Liver (tissue), 9 donors: ENCODE results near the gene FOXN3. TPM values are rescaled to one million over a fixed set of nuclear protein-coding genes. Genes with fewer than 3 reads are reported as not detected.

ENCODE experiments used
- DNase-seq: peaks from one replicate; pipeline ENCODE4 v3.0.0-alpha.2; 2017; ENCODE audit warnings: low spot score
- H3K27ac ChIP-seq, 2 donors: one replicate each; pipeline ENCODE4 v1.7.0; 2013; ENCODE audit warnings: inconsistent platforms in 2 of 2, low read length in 2 of 2, control low read depth in 1 of 2, low read depth in 1 of 2, mild to moderate bottlenecking in 1 of 2
- H3K27me3 ChIP-seq, 4 donors: one replicate each; pipeline versions ENCODE4 v1.6.1 to v1.7.0; 2013; ENCODE audit warnings: low read length in 3 of 4, inconsistent platforms in 1 of 4, mild to moderate bottlenecking in 1 of 4, moderate library complexity in 1 of 4; ENCODE audit not compliant: control insufficient read depth in 4 of 4, insufficient read depth in 4 of 4
- H3K36me3 ChIP-seq, 4 donors: one replicate each; pipeline versions ENCODE4 v1.6.1 to v1.7.0; 2013; ENCODE audit warnings: low read length in 3 of 4, mild to moderate bottlenecking in 3 of 4, low read depth in 1 of 4, moderate library complexity in 1 of 4; ENCODE audit not compliant: control insufficient read depth in 4 of 4, insufficient read depth in 3 of 4
- H3K4me1 ChIP-seq, 4 donors: one replicate each; pipeline versions ENCODE4 v1.6.1 to v1.7.0; 2013; ENCODE audit warnings: low read length in 3 of 4, mild to moderate bottlenecking in 3 of 4, moderate library complexity in 1 of 4; ENCODE audit not compliant: control insufficient read depth in 4 of 4, insufficient read depth in 4 of 4
- H3K4me3 ChIP-seq, 3 donors: one replicate each; pipeline versions ENCODE4 v1.6.1 to v1.7.0; 2013; ENCODE audit warnings: low read length in 3 of 3, control low read depth in 1 of 3, low read depth in 1 of 3, mild to moderate bottlenecking in 1 of 3
- H3K9ac ChIP-seq, 2 donors: one replicate each; pipeline ENCODE4 v1.7.0; 2013; ENCODE audit warnings: low read length in 2 of 2, mild to moderate bottlenecking in 2 of 2, moderate library complexity in 2 of 2, control low read depth in 1 of 2, low read depth in 1 of 2
- H3K9me3 ChIP-seq, 4 donors: one replicate each; pipeline versions ENCODE4 v1.6.1 to v1.7.0; 2013; ENCODE audit warnings: low read length in 3 of 4; ENCODE audit not compliant: control insufficient read depth in 4 of 4
- ATF3 ChIP-seq: IDR thresholded peaks from 2 replicates; pipeline ENCODE4 v1.6.1; 2016; ENCODE audit warnings: antibody characterized with exemption
- CTCF ChIP-seq: fragments of 150-350 bp; IDR thresholded peaks from 2 replicates; pipeline ENCODE4 v1.5.1; 2017; ENCODE audit warnings: improper control_type of control experiment, low read depth, low read length; ENCODE audit not compliant: missing input control
- EGR1 ChIP-seq, 2 donors: IDR thresholded peaks; 2 replicates each; pipeline ENCODE4 v1.6.1; 2016 to 2018; ENCODE audit warnings: antibody characterized with exemption in 2 of 2, low read depth in 2 of 2
- FOXA1 ChIP-seq: IDR thresholded peaks from 2 replicates; pipeline ENCODE4 v1.6.1; 2016; ENCODE audit warnings: antibody characterized with exemption
- FOXA2 ChIP-seq: IDR thresholded peaks from 2 replicates; pipeline ENCODE4 v1.6.1; 2016; ENCODE audit warnings: antibody characterized with exemption
- GABPA ChIP-seq, 2 donors: IDR thresholded peaks in 1 of 2; conservative IDR thresholded peaks in 1 of 2; 2 replicates each; pipeline ENCODE4 v1.6.1; 2016; ENCODE audit warnings: antibody characterized with exemption in 2 of 2, mild to moderate bottlenecking in 1 of 2, moderate library complexity in 1 of 2
- HNF4A ChIP-seq, 2 donors: conservative IDR thresholded peaks; 2 replicates each; pipeline ENCODE4 v1.6.1; 2016; ENCODE audit warnings: antibody characterized with exemption in 2 of 2, mild to moderate bottlenecking in 2 of 2
- JUND ChIP-seq, 2 donors: IDR thresholded peaks; 2 replicates each; pipeline ENCODE4 v1.6.1; 2016; ENCODE audit warnings: antibody characterized with exemption in 2 of 2
- MAX ChIP-seq: IDR thresholded peaks from 2 replicates; pipeline ENCODE4 v1.6.1; 2016; ENCODE audit warnings: antibody characterized with exemption
- RAD21 ChIP-seq, 2 donors: IDR thresholded peaks; 2 replicates each; pipeline ENCODE4 v1.6.1; 2016; ENCODE audit warnings: antibody characterized with exemption in 2 of 2, mild to moderate bottlenecking in 2 of 2
- REST ChIP-seq: IDR thresholded peaks from 2 replicates; pipeline ENCODE4 v1.6.1; 2016; ENCODE audit warnings: antibody characterized with exemption, mild to moderate bottlenecking
- RXRA ChIP-seq, 2 donors: IDR thresholded peaks; 2 replicates each; pipeline ENCODE4 v1.6.1; 2017 to 2018; ENCODE audit warnings: antibody characterized with exemption in 2 of 2, mild to moderate bottlenecking in 1 of 2
- TAF1 ChIP-seq: conservative IDR thresholded peaks from 2 replicates; pipeline ENCODE4 v1.6.1; 2016; ENCODE audit warnings: antibody characterized with exemption, mild to moderate bottlenecking
- YY1 ChIP-seq: IDR thresholded peaks from 2 replicates; pipeline ENCODE4 v1.6.1; 2016; ENCODE audit warnings: antibody characterized with exemption, mild to moderate bottlenecking
- ZBTB33 ChIP-seq: IDR thresholded peaks from 2 replicates; pipeline ENCODE4 v1.6.1; 2016; ENCODE audit warnings: antibody characterized with exemption
- WGBS: extraction: QIAGEN DNeasy Blood & Tissue Kit; methylation state at CpG from one replicate; pipeline ENCODE4 v1.1.7; 2013; 5-methylcytosine and 5-hydroxymethylcytosine counted together
- polyA plus RNA-seq, 2 donors: library from polyadenylated mRNA; stranded (reverse) in 1 of 2; unstranded in 1 of 2; fragments of 200-250 nt in 1 of 2; fragments of >200 nt in 1 of 2; fragmentation: Nextera tagmentation in 1 of 2; extraction: Ambion mirVana in 1 of 2; gene quantifications; one replicate each; pipeline versions ENCODE4 v1.2.1 to v1.2.3, GENCODE V29; 2013 to 2015
- total RNA-seq, 2 donors: library from RNA; depleted of rRNA; stranded (reverse); fragments of >200 nt; gene quantifications; one replicate each; pipeline ENCODE4 v1.2.3, GENCODE V29; 2014
- donor health status: healthy.
- donor health status: healthy.
- donor health status: healthy.
- donor health status: healthy.
- donor health status: healthy.

Gene FOXN3
- total and polyA plus RNA-seq, 4 donors = 17.8 to 44.8 (median 35.3) TPM

- Histone ChIP-seq H3K4me3 (no peak overlapping the region), H3K9me3 (no peaks in the 10 kb centered on the region), H3K27me3 (no peaks in the 10 kb centered on the region), H3K27ac (no peak overlapping the region), H3K4me1 (no peaks in the 10 kb centered on the region), H3K9ac (no peak overlapping the region), H3K36me3 (no peaks in the 10 kb centered on the region)
- WGBS = 89% methylated on average over 11 of the region's 11 CpGs
- peak; percentile 73 for DNase-seq
- TF ChIP-seq RAD21 (IDR thresholded peaks at IDR 0.05) = no peak
- no peak for TF ChIP-seq HNF4A (conservative IDR thresholded peaks at IDR 0.05)
- no peak for TF ChIP-seq REST
- TF ChIP-seq FOXA2 = no peak
- no peak for TF ChIP-seq ATF3
- no peak for TF ChIP-seq MAX
- TF ChIP-seq JUND (IDR thresholded peaks at IDR 0.05) = no peak
- TF ChIP-seq TAF1 = no peak
- TF ChIP-seq YY1 = no peak
- TF ChIP-seq RXRA (IDR thresholded peaks at IDR 0.05) = no peak
- TF ChIP-seq CTCF = no peak
- TF ChIP-seq FOXA1 = no peak
- no peak for TF ChIP-seq EGR1 (IDR thresholded peaks at IDR 0.05; ENCODE audit: low read depth in 2 of 2)
- no peak for TF ChIP-seq ZBTB33
- no peak for TF ChIP-seq GABPA (IDR thresholded peaks at IDR 0.05 in 1 of 2, conservative IDR thresholded peaks at IDR 0.05 in 1 of 2)
These were observed 24.2 kb upstream of the FOXN3 start for GRCh38 chr14:89440986-89441909.
